H9 (cell line): Measurements from ENCODE around the gene WDFY3. TPM values are rescaled to one million over a fixed set of nuclear protein-coding genes. Genes with fewer than 3 reads are reported as not detected.

ENCODE experiments used
- DNase-seq: peaks from one replicate; pipeline ENCODE4 v3.0.0-alpha.2; 2017
- H2AFZ ChIP-seq: one replicate; pipeline ENCODE4 v1.6.1; 2013; ENCODE audit warnings: mild to moderate bottlenecking, low read length, control low read depth, moderate library complexity
- H2AK5ac ChIP-seq: 2 replicates; pipeline ENCODE4 v1.6.1; 2013; ENCODE audit warnings: low read length, control low read depth, mixed read lengths; ENCODE audit not compliant: insufficient read length
- H2BK120ac ChIP-seq: one replicate; pipeline ENCODE4 v1.6.1; 2013; ENCODE audit warnings: low read depth, mild to moderate bottlenecking, low read length, control low read depth, inconsistent platforms; ENCODE audit not compliant: poor library complexity, severe bottlenecking
- H2BK12ac ChIP-seq: 2 replicates; pipeline ENCODE4 v1.6.1; 2013; ENCODE audit warnings: low read length, control low read depth, mixed read lengths, low read depth; ENCODE audit not compliant: insufficient read length
- H2BK15ac ChIP-seq: 2 replicates; pipeline ENCODE4 v1.6.1; 2013; ENCODE audit warnings: low read depth, low read length, control low read depth
- H2BK20ac ChIP-seq: one replicate; pipeline ENCODE4 v1.6.1; 2013; ENCODE audit warnings: low read depth, mild to moderate bottlenecking, low read length, control low read depth, inconsistent platforms; ENCODE audit not compliant: poor library complexity, severe bottlenecking
- H2BK5ac ChIP-seq: 2 replicates; pipeline ENCODE4 v1.6.1; 2013; ENCODE audit warnings: low read length, control low read depth, mixed read lengths; ENCODE audit not compliant: insufficient read length
- H3K14ac ChIP-seq: 2 replicates; pipeline ENCODE4 v1.6.1; 2013; ENCODE audit warnings: low read length, control low read depth; ENCODE audit not compliant: insufficient read depth
- H3K18ac ChIP-seq: 2 replicates; pipeline ENCODE4 v1.6.1; 2013; ENCODE audit warnings: low read depth, mild to moderate bottlenecking, mixed read lengths, low read length, control low read depth; ENCODE audit not compliant: insufficient read length
- H3K23ac ChIP-seq: 2 replicates; pipeline ENCODE4 v1.6.1; 2013; ENCODE audit warnings: low read length, control low read depth, mixed read lengths, low read depth; ENCODE audit not compliant: insufficient read length
- H3K23me2 ChIP-seq: 2 replicates; pipeline ENCODE4 v1.6.1; 2013; ENCODE audit warnings: low read depth, mild to moderate bottlenecking, mixed read lengths, low read length, control low read depth; ENCODE audit not compliant: insufficient read length, poor library complexity, severe bottlenecking
- H3K27ac ChIP-seq: 2 replicates; pipeline ENCODE4 v1.5.1; 2013; ENCODE audit warnings: low read length, control low read depth, mixed read lengths, low read depth; ENCODE audit not compliant: insufficient read length
- H3K27me3 ChIP-seq: 2 replicates; pipeline ENCODE4 v1.6.1; 2013; ENCODE audit warnings: low read length, control low read depth, inconsistent platforms; ENCODE audit not compliant: insufficient read depth
- H3K4ac ChIP-seq: 2 replicates; pipeline ENCODE4 v1.6.1; 2013; ENCODE audit warnings: low read depth, mild to moderate bottlenecking, control low read depth, inconsistent platforms, low read length, moderate library complexity
- H3K4me1 ChIP-seq: 2 replicates; pipeline ENCODE4 v1.6.1; 2013; ENCODE audit warnings: low read length, control low read depth, inconsistent platforms; ENCODE audit not compliant: insufficient read depth
- H3K4me2 ChIP-seq: 2 replicates; pipeline ENCODE4 v1.6.1; 2013; ENCODE audit warnings: low read length, control low read depth, mixed read lengths; ENCODE audit not compliant: insufficient read length, insufficient read depth
- H3K56ac ChIP-seq: 2 replicates; pipeline ENCODE4 v1.6.1; 2013; ENCODE audit warnings: low read depth, mild to moderate bottlenecking, mixed read lengths, low read length, control low read depth; ENCODE audit not compliant: insufficient read length
- H3K79me1 ChIP-seq: 2 replicates; pipeline ENCODE4 v1.6.1; 2013; ENCODE audit warnings: low read depth, mild to moderate bottlenecking, moderate library complexity, low read length, control low read depth, inconsistent platforms; ENCODE audit not compliant: insufficient read depth, poor library complexity, severe bottlenecking
- H3K79me2 ChIP-seq: 2 replicates; pipeline ENCODE4 v1.6.1; 2013; ENCODE audit warnings: low read length, control low read depth, inconsistent platforms; ENCODE audit not compliant: insufficient read depth
- H3K9ac ChIP-seq: 2 replicates; pipeline ENCODE4 v1.6.1; 2013; ENCODE audit warnings: low read length, control low read depth, mixed read lengths; ENCODE audit not compliant: insufficient read length; ENCODE audit errors: extremely low read depth
- H3K9me3 ChIP-seq: one replicate; pipeline ENCODE4 v1.6.1; 2013; ENCODE audit warnings: low read depth, low read length, inconsistent platforms; ENCODE audit not compliant: control insufficient read depth
- H3T11ph ChIP-seq: one replicate; pipeline ENCODE4 v1.6.1; 2013; ENCODE audit warnings: mild to moderate bottlenecking, low read length, control low read depth, inconsistent platforms
- H4K20me1 ChIP-seq: one replicate; pipeline ENCODE4 v1.6.1; 2013; ENCODE audit not compliant: control insufficient read depth, insufficient read length, insufficient read depth
- H4K5ac ChIP-seq: 2 replicates; pipeline ENCODE4 v1.6.1; 2013; ENCODE audit warnings: low read depth, mild to moderate bottlenecking, mixed read lengths, low read length, control low read depth; ENCODE audit not compliant: insufficient read length
- H4K8ac ChIP-seq: replicated peaks from 2 replicates; pipeline ENCODE4 v1.6.1; 2013; ENCODE audit warnings: low read length, control low read depth, mixed read lengths, low read depth; ENCODE audit not compliant: insufficient read length
- H4K91ac ChIP-seq: 2 replicates; pipeline ENCODE4 v1.6.1; 2013; ENCODE audit warnings: low read depth, mild to moderate bottlenecking, moderate library complexity, mixed read lengths, low read length, control low read depth; ENCODE audit not compliant: insufficient read length
- H3K27ac Mint-ChIP-seq, 3 experiments: 2 replicates in 2 of 3; 3 replicates in 1 of 3; pipeline ENCODE4 v1.8.0; 2020 to 2021; ENCODE audit warnings: mixed read lengths in 3 of 3, mild to moderate bottlenecking in 1 of 3, moderate library complexity in 1 of 3
- H3K27me3 Mint-ChIP-seq: 2 replicates; pipeline ENCODE4 v1.8.0; 2021; ENCODE audit warnings: low read depth, mild to moderate bottlenecking, moderate library complexity, mixed read lengths
- H3K36me3 Mint-ChIP-seq, 3 experiments: 2 replicates in 2 of 3; 3 replicates in 1 of 3; pipeline ENCODE4 v1.8.0; 2020 to 2021; ENCODE audit warnings: low read depth in 3 of 3, mixed read lengths in 3 of 3; ENCODE audit not compliant: insufficient read depth in 1 of 3
- H3K4me1 Mint-ChIP-seq, 2 experiments: 2 replicates each; pipeline ENCODE4 v1.8.0; 2020; ENCODE audit warnings: mixed read lengths in 2 of 2
- H3K4me3 Mint-ChIP-seq, 2 experiments: 2 replicates in 1 of 2; 3 replicates in 1 of 2; pipeline ENCODE4 v1.8.0; 2020 to 2021; ENCODE audit warnings: mild to moderate bottlenecking in 2 of 2, mixed read lengths in 2 of 2, moderate library complexity in 1 of 2
- H3K9me3 Mint-ChIP-seq, 2 experiments: 2 replicates in 1 of 2; 3 replicates in 1 of 2; pipeline ENCODE4 v1.8.0; 2020; ENCODE audit warnings: mild to moderate bottlenecking in 2 of 2, mixed read lengths in 2 of 2, moderate library complexity in 1 of 2
- CTCF ChIP-seq: fragments of 200-600 bp; sonication (generic); conservative IDR thresholded peaks from 3 replicates; pipeline ENCODE4 v1.8.0; 2021; ENCODE audit warnings: antibody characterized with exemption, mild to moderate bottlenecking
- WGBS: extraction: QIAGEN DNeasy Blood & Tissue Kit; methylation state at CpG from one replicate; pipeline ENCODE4 v1.1.7; 2013; ENCODE audit warnings: missing lambda C conversion rate, low lambda C conversion rate, mixed read lengths; ENCODE audit not compliant: insufficient read length; ENCODE audit errors: extremely low coverage; 5-methylcytosine and 5-hydroxymethylcytosine counted together
- total RNA-seq: library from RNA; stranded (reverse); gene quantifications from 2 replicates; pipeline ENCODE4 v1.2.1, GENCODE V29; 2021

The WDFY3 gene
- total RNA-seq, 1 experiment from 2014 or later = 54.6 TPM

- Mint-ChIP-seq H3K4me3 (no peak overlapping the region), H3K9me3 (no peaks in the 10 kb centered on the region), H3K27ac (peak overlapping the region in 2 of 3 experiments; percentile 5 to 66; a peak in 5 of 7 replicates), H3K27me3 (no peaks in the 10 kb centered on the region), H3K4me1 (peaks cover 34 to 43% of the 10 kb centered on the region in 2 experiments), H3K36me3 (peaks cover 2 to 7% (median 4%) of the 10 kb centered on the region in 3 experiments; a peak in 5 of 7 replicates)
- no peaks in the 10 kb centered on the region for H3K9me3 ChIP-seq
- no peaks in the 10 kb centered on the region for H3K23me2 ChIP-seq
- peaks cover 4% of the 10 kb centered on the region for H3K79me2 ChIP-seq
- no peak for TF ChIP-seq CTCF
- WGBS = no CpG with 5 or more reads among the region's 2 CpGs
- H3K18ac ChIP-seq = no peak overlapping the region
- no peak overlapping the region for H4K91ac ChIP-seq
- H3K27me3 ChIP-seq = no peaks in the 10 kb centered on the region
- no peak for DNase-seq
- no peak overlapping the region for H3K56ac ChIP-seq
- no peak overlapping the region for H2BK12ac ChIP-seq
- H3K4me1 ChIP-seq = peaks cover 4% of the 10 kb centered on the region; the same call in 1 of the 2 replicates
- H4K5ac ChIP-seq = no peak overlapping the region
- no peak overlapping the region for H2AFZ ChIP-seq
- no peaks in the 10 kb centered on the region for H4K20me1 ChIP-seq
- H3K9ac ChIP-seq = no peak overlapping the region
- H3K4ac ChIP-seq = no peak overlapping the region
- no peak overlapping the region for H3K23ac ChIP-seq
- no peak overlapping the region for H3T11ph ChIP-seq
- H2BK120ac ChIP-seq = no peak overlapping the region
- no peak overlapping the region for H3K14ac ChIP-seq
- H3K27ac ChIP-seq = peak overlapping the region; percentile 11
- no peak overlapping the region for H2BK15ac ChIP-seq
- no peak overlapping the region for H2AK5ac ChIP-seq
- no peak overlapping the region for H2BK20ac ChIP-seq
- H4K8ac ChIP-seq = no peak overlapping the region
- H3K79me1 ChIP-seq = no peaks in the 10 kb centered on the region
- no peak overlapping the region for H2BK5ac ChIP-seq
- H3K4me2 ChIP-seq = no peak overlapping the region
Observed at GRCh38 chr4:84905646-84906045, 60.8 kb downstream of the WDFY3 start.
